K562 (cell line): ENCODE measurements around the gene CRKL. TPM values are rescaled to one million over a fixed set of nuclear protein-coding genes. Genes with fewer than 3 reads are reported as not detected.
"Not testable (repeated sequence)": the region's sequence is repeated elsewhere in the genome, so short reads cannot be mapped to it uniquely, and the experiment has no call there.

ENCODE experiments used
- ATAC-seq: fragments of 200-7000 bp; cut with Tn5 transposase; 3 replicates; pipeline ENCODE4 v1.9.1; 2020; ENCODE audit warnings: moderate library complexity
- BruUV-seq: library from RNA; stranded (reverse); fragments of 400-500 nt; replicated peaks from 2 replicates; lab custom pipeline; 2021; lab: Mats Ljungman, UMichigan
- CTCF ChIA-PET: fragments of 300-600 bp; formaldehyde crosslinking; extraction: SDS; loops from one replicate; lab custom pipeline; 2021; ENCODE audit warnings: low intra/inter-chr PET ratio; lab: Yijun Ruan, JAX
- POLR2A ChIA-PET: fragments of 300-600, 350-650 bp; sonication (Branson Sonifier 250); formaldehyde crosslinking; extraction: SDS; loops from one replicate; lab custom pipeline; 2021; ENCODE audit warnings: antibody characterized with exemption, inconsistent platforms; lab: Yijun Ruan, JAX
- DNase-seq, 4 experiments: peaks; one replicate each; pipeline versions ENCODE4 v3.0.0 to v3.0.0-alpha.2; 2011 to 2018; ENCODE audit warnings: low spot score in 3 of 4, mixed read lengths in 3 of 4; ENCODE audit errors: extremely low read depth in 1 of 4
- FAIRE-seq: peaks from 2 replicates; lab custom pipeline; 2011; peaks lifted over from hg19 to GRCh38; lab: Jason Lieb, UNC
- H2AFZ ChIP-seq: 2 replicates; pipeline ENCODE4 v1.6.0; 2011; ENCODE audit warnings: low read depth, low read length, control low read depth, inconsistent platforms
- H3K27ac ChIP-seq: fragments of 200-600 bp; 3 replicates; pipeline ENCODE4 v1.8.0; 2011; ENCODE audit warnings: low read depth, mild to moderate bottlenecking, control low read depth, inconsistent platforms, low read length, moderate library complexity, mixed read lengths; ENCODE audit errors: extremely low read depth
- H3K27me3 ChIP-seq, 2 experiments: fragments of 300-600 bp in 1 of 2; 2 replicates in 1 of 2; 3 replicates in 1 of 2; pipeline versions ENCODE4 v1.6.0 to v1.8.0; 2011; ENCODE audit warnings: inconsistent platforms in 2 of 2, low read length in 2 of 2, mild to moderate bottlenecking in 1 of 2, mixed read lengths in 1 of 2, moderate library complexity in 1 of 2; ENCODE audit not compliant: control insufficient read depth in 2 of 2, insufficient read depth in 2 of 2
- H3K36me3 ChIP-seq: fragments of 300-600 bp; 3 replicates; pipeline ENCODE4 v1.8.0; 2011; ENCODE audit warnings: mild to moderate bottlenecking, low read length, inconsistent platforms; ENCODE audit not compliant: control insufficient read depth, insufficient read depth
- H3K4me1 ChIP-seq, 2 experiments: fragments of 200-600 bp in 1 of 2; replicated peaks in 1 of 2; 2 replicates in 1 of 2; 3 replicates in 1 of 2; pipeline versions ENCODE4 v1.5.1 to v1.8.0; 2011; ENCODE audit warnings: inconsistent platforms in 2 of 2, low read length in 2 of 2, mild to moderate bottlenecking in 1 of 2, mixed read lengths in 1 of 2, moderate library complexity in 1 of 2; ENCODE audit not compliant: control insufficient read depth in 2 of 2, insufficient read depth in 2 of 2
- H3K4me2 ChIP-seq: 2 replicates; pipeline ENCODE4 v1.6.1; 2011; ENCODE audit warnings: low read length, control low read depth, inconsistent platforms, mixed read lengths; ENCODE audit not compliant: insufficient read depth
- H3K4me3 ChIP-seq: fragments of 200-600 bp; sonication (generic), shearing (Covaris generic); 2 replicates; pipeline ENCODE4 v1.5.1; 2016; ENCODE audit warnings: control low read depth, inconsistent platforms
- H3K79me2 ChIP-seq: fragments of 200-600 bp; 3 replicates; pipeline ENCODE4 v1.8.0; 2011; ENCODE audit warnings: low read length, inconsistent platforms; ENCODE audit not compliant: control insufficient read depth, insufficient read depth
- H3K9ac ChIP-seq, 2 experiments: 2 replicates each; pipeline versions ENCODE4 v1.6.0 to v1.6.1; 2011; ENCODE audit warnings: low read depth in 2 of 2, low read length in 2 of 2, control low read depth in 1 of 2, inconsistent platforms in 1 of 2, mild to moderate bottlenecking in 1 of 2, mixed read lengths in 1 of 2; ENCODE audit not compliant: insufficient read depth in 1 of 2
- H3K9me1 ChIP-seq: one replicate; pipeline ENCODE4 v1.6.0; 2011; ENCODE audit warnings: inconsistent platforms, mild to moderate bottlenecking, low read length, moderate library complexity; ENCODE audit not compliant: control insufficient read depth, insufficient read depth
- H3K9me3 ChIP-seq: replicated peaks from 2 replicates; pipeline ENCODE4 v1.5.1; 2011; ENCODE audit warnings: low read depth, low read length, inconsistent platforms; ENCODE audit not compliant: control insufficient read depth, insufficient read depth
- H4K20me1 ChIP-seq: replicated peaks from 2 replicates; pipeline ENCODE4 v1.6.1; 2011; ENCODE audit warnings: low read length, inconsistent platforms, mixed read lengths; ENCODE audit not compliant: control insufficient read depth, insufficient read depth
- ATF1 ChIP-seq, 2 experiments: fragments of 450-650 bp in 1 of 2; IDR thresholded peaks; 2 replicates each; pipeline ENCODE4 v1.6.1; 2016; ENCODE audit warnings: missing compliant biosample characterization in 1 of 2, missing genetic modification characterization in 1 of 2
- FOXM1 ChIP-seq, 2 experiments: fragments of 450-650 bp in 1 of 2; sonication (generic) in 1 of 2; formaldehyde crosslinking in 1 of 2; IDR thresholded peaks; 2 replicates each; pipeline versions ENCODE4 v1.6.1 to v1.9.0; 2017 to 2022; ENCODE audit warnings: low read depth in 2 of 2, mild to moderate bottlenecking in 2 of 2, missing genetic modification reagents in 1 of 2, moderate library complexity in 1 of 2
- KDM5B ChIP-seq: fragments of 200-600 bp; sonication (generic); IDR thresholded peaks from 2 replicates; pipeline ENCODE4 v1.6.1; 2012; ENCODE audit warnings: low read depth, mild to moderate bottlenecking, moderate library complexity, low read length, control low read depth, inconsistent platforms; ENCODE audit not compliant: insufficient replicate concordance
- U2AF1 ChIP-seq: fragments of 200-400 bp; formaldehyde crosslinking; optimal IDR thresholded peaks from 2 replicates; pipeline ENCODE3; 2017; ENCODE audit warnings: mild to moderate bottlenecking, low read depth, low read length, moderate library complexity
- ZNF384 ChIP-seq: IDR thresholded peaks from 2 replicates; pipeline ENCODE4 v1.6.1; 2012; ENCODE audit warnings: low read depth, low read length, improper control_type of control experiment
- ZNF764 ChIP-seq: fragments of 250-450 bp; sonication (Bioruptor Pico); IDR thresholded peaks from 2 replicates; pipeline ENCODE4 v1.4.0; 2020; ENCODE audit warnings: low read depth, mild to moderate bottlenecking, moderate library complexity
- WGBS: fragments of 100-300 bp; shearing (Covaris generic); methylation state at CpG from one replicate; pipeline ENCODE4 v1.1.6; 2016; ENCODE audit warnings: low coverage, mixed read lengths; ENCODE audit not compliant: insufficient coverage; ENCODE audit errors: missing lambda C conversion rate; 5-methylcytosine and 5-hydroxymethylcytosine counted together
- in situ Hi-C: fragments of 300-500 bp; cut with MboI; formaldehyde crosslinking; loops from 4 replicates; pipeline ENCODE4 v1.15.0; 2018; ENCODE audit warnings: inconsistent platforms, mixed read lengths
- intact Hi-C: fragments of 100-400 bp; cut with micrococcal nuclease; formaldehyde crosslinking; loops from 2 replicates; pipeline ENCODE4 v1.14.2; 2022
- polyA plus RNA-seq, 8 experiments: library from polyadenylated mRNA; depleted of rRNA in 4 of 8; stranded (reverse) in 5 of 8; unstranded in 3 of 8; fragments of >200 nt; fragmentation: Nextera tagmentation in 2 of 8; fragmentation: Illumina TruSeq in 1 of 8; extraction: Ambion mirVana in 2 of 8; extraction: Trizol in 1 of 8; gene quantifications; 2 replicates each; pipeline versions ENCODE4 v1.2.1 to v1.2.3, GENCODE V29; 2011 to 2014; ENCODE audit warnings: inconsistent platforms in 1 of 8, missing spikeins in 1 of 8
- total RNA-seq, 7 experiments: library from RNA; depleted of rRNA in 6 of 7; stranded (reverse); fragments of >200 nt in 6 of 7; fragmentation: Illumina TruSeq in 2 of 7; extraction: Trizol in 2 of 7; gene quantifications; 2 replicates each; pipeline versions ENCODE4 v1.2.1 to v1.2.3, GENCODE V29; 2011 to 2021; ENCODE audit warnings: low replicate concordance in 1 of 7
- TF ChIP-seq, protein P1 (sequence below): sonication (generic); formaldehyde crosslinking; IDR thresholded peaks from 2 replicates; pipeline ENCODE4 v1.8.0; 2022; ENCODE audit warnings: missing genetic modification reagents, mild to moderate bottlenecking, moderate library complexity, borderline replicate concordance
- TF ChIP-seq, protein P2 (sequence below), 2 experiments: fragments of 450-650 bp in 1 of 2; sonication (generic) in 1 of 2; formaldehyde crosslinking in 1 of 2; IDR thresholded peaks in 1 of 2; conservative IDR thresholded peaks in 1 of 2; 2 replicates each; pipeline versions ENCODE4 v1.6.1 to v1.8.1; 2016 to 2023; ENCODE audit warnings: mild to moderate bottlenecking in 2 of 2, moderate library complexity in 2 of 2, inconsistent platforms in 1 of 2, missing genetic modification reagents in 1 of 2
- TF ChIP-seq, protein P3 (sequence below): sonication (generic); formaldehyde crosslinking; IDR thresholded peaks from 2 replicates; pipeline ENCODE4 v1.8.1; 2023; ENCODE audit warnings: mild to moderate bottlenecking, missing genetic modification reagents, moderate library complexity

CRKL gene
- total and polyA plus RNA-seq, 9 of the 15 experiments (the other 6 are each of a cell fraction or from before 2014, with no cell fraction given), result 100 to 263 (median 124) TPM

DNA sequence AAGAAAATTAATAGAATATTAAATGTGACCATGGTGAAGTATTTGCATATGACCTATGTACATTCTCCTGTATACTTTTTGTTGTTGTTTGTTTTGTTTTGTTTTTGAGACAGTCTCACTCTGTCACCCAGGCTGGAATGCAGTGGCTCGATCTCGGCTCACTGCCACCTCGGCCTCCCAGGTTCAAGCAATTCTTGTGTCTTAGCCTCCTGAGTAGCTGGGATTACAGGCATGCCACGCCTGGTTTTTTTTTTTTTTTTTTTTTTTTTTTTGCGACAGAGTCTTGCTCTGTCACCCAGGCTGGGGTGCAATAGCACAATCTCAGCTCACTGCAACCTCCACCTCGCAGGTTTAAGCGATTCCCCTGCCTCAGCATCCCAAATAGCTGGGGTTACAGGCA is 19.5 kb upstream of the CRKL start:
- H3K9me1 ChIP-seq, H3K4me3 ChIP-seq, H4K20me1 ChIP-seq, FAIRE-seq, H3K4me1 ChIP-seq, in situ Hi-C loops, DNase-seq, H3K27me3 ChIP-seq, H3K9me3 ChIP-seq, H3K9ac ChIP-seq, H3K4me2 ChIP-seq, H2AFZ ChIP-seq, ATAC-seq, H3K79me2 ChIP-seq, intact Hi-C loops, BruUV-seq, H3K27ac ChIP-seq: not testable (repeated sequence)
- 15% methylated on average over 7 of the region's 7 CpGs for WGBS
- TF ChIP-seq ZNF384, result peak; percentile 67; the same call in 1 of the 2 replicates
- TF ChIP-seq, protein P1, sequence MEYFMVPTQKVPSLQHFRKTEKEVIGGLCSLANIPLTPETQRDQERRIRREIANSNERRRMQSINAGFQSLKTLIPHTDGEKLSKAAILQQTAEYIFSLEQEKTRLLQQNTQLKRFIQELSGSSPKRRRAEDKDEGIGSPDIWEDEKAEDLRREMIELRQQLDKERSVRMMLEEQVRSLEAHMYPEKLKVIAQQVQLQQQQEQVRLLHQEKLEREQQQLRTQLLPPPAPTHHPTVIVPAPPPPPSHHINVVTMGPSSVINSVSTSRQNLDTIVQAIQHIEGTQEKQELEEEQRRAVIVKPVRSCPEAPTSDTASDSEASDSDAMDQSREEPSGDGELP (CRISPR knock-in tag), result peak; percentile 33; the same call in 1 of the 2 replicates
- TF ChIP-seq, all 486 proteins: peak for 2; not testable (repeated sequence) for 484
- H3K36me3 ChIP-seq, CTCF ChIA-PET: not testable (repeated sequence)
- POLR2A ChIA-PET, result interaction anchor here (0.7 to 54.6 kb wide), 9 partner anchors 8 to 94 kb away, joined by 3 to 1556 read pairs (median 8); partner anchors contain the start of genes AIFM3, CRKL and LZTR1

DNA sequence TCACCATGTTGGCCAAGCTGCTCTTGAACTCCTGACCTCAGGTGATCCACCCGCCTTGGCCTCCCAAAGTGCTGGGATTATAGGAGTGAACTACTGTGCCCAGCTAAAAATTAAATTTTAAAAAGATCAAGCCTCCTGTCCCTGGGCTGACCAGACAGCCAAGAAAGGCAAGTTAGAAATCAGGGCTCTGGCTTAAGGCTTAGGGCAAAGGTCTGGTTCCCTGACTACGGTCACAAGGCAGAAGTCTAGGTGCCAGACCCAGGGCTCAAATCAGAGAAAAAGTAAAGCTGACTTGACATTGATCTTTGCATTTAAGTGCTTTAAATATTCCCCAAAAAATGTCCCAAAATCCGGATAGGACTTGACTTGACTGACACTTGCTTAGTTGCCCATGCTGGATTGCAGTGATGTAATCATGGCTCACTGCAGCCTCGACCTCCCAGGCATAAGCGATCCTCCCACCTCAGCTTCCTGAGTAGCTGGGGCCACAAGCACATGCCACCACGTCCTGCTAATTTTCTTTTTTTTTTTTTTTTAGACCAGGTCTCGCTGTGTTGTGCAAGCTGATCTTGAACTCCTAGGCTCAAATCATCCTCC is 17.3 kb upstream of the CRKL start:
- peaks cover 11 to 15% of the 10 kb centered on the region in 2 experiments; a peak in 4 of 5 replicates for H3K27me3 ChIP-seq
- no TSS peak for BruUV-seq
- no peak overlapping the region for H3K27ac ChIP-seq
- in situ Hi-C loops (no loop called here), intact Hi-C loops (no loop called here)
- H3K9ac ChIP-seq, result no peak overlapping the region
- ChIA-PET CTCF (no interaction called here), POLR2A (interaction anchor here (0.6 to 54.6 kb wide), 8 partner anchors 8 to 65 kb away, joined by 3 to 1556 read pairs (median 4); partner anchors contain the start of genes AIFM3, CRKL and LZTR1)
- H3K9me3 ChIP-seq, result no peaks in the 10 kb centered on the region
- no peak for FAIRE-seq
- H2AFZ ChIP-seq, result no peak overlapping the region
- H3K4me2 ChIP-seq, result no peak overlapping the region
- WGBS, result 15% methylated on average over 7 of the region's 7 CpGs
- no peaks in the 10 kb centered on the region for H3K36me3 ChIP-seq
- no peaks in the 10 kb centered on the region for H3K4me1 ChIP-seq
- no peaks in the 10 kb centered on the region for H4K20me1 ChIP-seq
- no peaks in the 10 kb centered on the region for H3K9me1 ChIP-seq
- no peak for DNase-seq
- no peaks in the 10 kb centered on the region for H3K79me2 ChIP-seq
- ATAC-seq, result no peak
- H3K4me3 ChIP-seq, result no peak overlapping the region
- TF ChIP-seq ATF1 (CRISPR knock-in tag; IDR thresholded peaks at IDR 0.05), result no peak
- no peak for TF ChIP-seq ATF1 (tag; IDR thresholded peaks at IDR 0.05)
- TF ChIP-seq, protein P2, sequence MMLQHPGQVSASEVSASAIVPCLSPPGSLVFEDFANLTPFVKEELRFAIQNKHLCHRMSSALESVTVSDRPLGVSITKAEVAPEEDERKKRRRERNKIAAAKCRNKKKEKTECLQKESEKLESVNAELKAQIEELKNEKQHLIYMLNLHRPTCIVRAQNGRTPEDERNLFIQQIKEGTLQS (IDR thresholded peaks at IDR 0.05), result peak; percentile 66
- TF ChIP-seq, protein P2 (CRISPR knock-in tag; conservative IDR thresholded peaks at IDR 0.05), result peak; percentile 29; the same call in 1 of the 2 replicates
- TF ChIP-seq FOXM1 (IDR thresholded peaks at IDR 0.05; ENCODE audit: low read depth), result no peak
- TF ChIP-seq FOXM1 (CRISPR knock-in tag; IDR thresholded peaks at IDR 0.05; ENCODE audit: low read depth), result no peak
- no peak for TF ChIP-seq KDM5B
- TF ChIP-seq, protein P3, sequence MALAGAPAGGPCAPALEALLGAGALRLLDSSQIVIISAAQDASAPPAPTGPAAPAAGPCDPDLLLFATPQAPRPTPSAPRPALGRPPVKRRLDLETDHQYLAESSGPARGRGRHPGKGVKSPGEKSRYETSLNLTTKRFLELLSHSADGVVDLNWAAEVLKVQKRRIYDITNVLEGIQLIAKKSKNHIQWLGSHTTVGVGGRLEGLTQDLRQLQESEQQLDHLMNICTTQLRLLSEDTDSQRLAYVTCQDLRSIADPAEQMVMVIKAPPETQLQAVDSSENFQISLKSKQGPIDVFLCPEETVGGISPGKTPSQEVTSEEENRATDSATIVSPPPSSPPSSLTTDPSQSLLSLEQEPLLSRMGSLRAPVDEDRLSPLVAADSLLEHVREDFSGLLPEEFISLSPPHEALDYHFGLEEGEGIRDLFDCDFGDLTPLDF (CRISPR knock-in tag), result no peak
- no peak for TF ChIP-seq ZNF764 (CRISPR knock-in tag)
- no peak for TF ChIP-seq U2AF1
